Neuron (in vitro differentiated cells): ENCODE data around the gene SNRPA.
A peak's percentile ranks its signal among the peaks of the same experiment; 100 is the strongest.

ENCODE experiments used
- H2AFZ ChIP-seq: one replicate; pipeline ENCODE4 v1.6.1; 2013; ENCODE audit warnings: low read depth, mild to moderate bottlenecking, inconsistent platforms, low read length, moderate library complexity
- H3K27me3 ChIP-seq: one replicate; pipeline ENCODE4 v1.6.1; 2013; ENCODE audit warnings: low read length; ENCODE audit not compliant: insufficient read depth
- H3K36me3 ChIP-seq: one replicate; pipeline ENCODE4 v1.6.1; 2013; ENCODE audit warnings: low read length; ENCODE audit not compliant: insufficient read depth
- H3K4me1 ChIP-seq: one replicate; pipeline ENCODE4 v1.6.1; 2013; ENCODE audit warnings: low read length; ENCODE audit not compliant: insufficient read depth
- H3K4me3 ChIP-seq: 2 replicates; pipeline ENCODE4 v1.5.1; 2013; ENCODE audit warnings: mild to moderate bottlenecking, low read length, moderate library complexity
- H3K9me3 ChIP-seq: one replicate; pipeline ENCODE4 v1.6.1; 2013; ENCODE audit warnings: low read length

Gene SNRPA

GRCh38 chr19:40750874-40751537 lies at the start of gene SNRPA:
TSS of gene SNRPA (plus strand) at chr19:40751203. CDS start at chr19:40751409, 206 bp downstream.
- Histone ChIP-seq H3K4me3 (peak within 1 kb of the TSS; percentile 96), H3K4me1 (peaks cover 18% of the 10 kb centered on the region), H2AFZ (no peak within 1 kb of the TSS), H3K9me3 (no peaks in the 10 kb centered on the region), H3K36me3 (peaks cover 29% of the 10 kb centered on the region), H3K27me3 (no peaks in the 10 kb centered on the region)

- Histone ChIP-seq H2AFZ (no peak overlapping the region), H3K4me3 (no peak overlapping the region), H3K4me1 (no peaks in the 10 kb centered on the region), H3K9me3 (no peaks in the 10 kb centered on the region), H3K27me3 (no peaks in the 10 kb centered on the region), H3K36me3 (peaks cover 64% of the 10 kb centered on the region)
Observed at GRCh38 chr19:40701758-40702157, 49.2 kb upstream of the SNRPA start.

- Histone ChIP-seq H3K36me3 (peaks cover 63% of the 10 kb centered on the region), H3K27me3 (no peaks in the 10 kb centered on the region), H3K4me3 (no peak overlapping the region), H3K9me3 (no peaks in the 10 kb centered on the region), H3K4me1 (no peaks in the 10 kb centered on the region), H2AFZ (no peak overlapping the region)
Observed at GRCh38 chr19:40702337-40703012, 48.5 kb upstream of the SNRPA start.

- Histone ChIP-seq H3K27me3 (no peaks in the 10 kb centered on the region), H3K4me3 (no peak overlapping the region), H3K4me1 (no peaks in the 10 kb centered on the region), H3K9me3 (no peaks in the 10 kb centered on the region), H3K36me3 (peaks cover 63% of the 10 kb centered on the region), H2AFZ (no peak overlapping the region)
Observed at GRCh38 chr19:40703029-40703755, 47.8 kb upstream of the SNRPA start.

GRCh38 chr19:40704491-40705361 lies 46.3 kb upstream of the SNRPA start:
- H3K4me1 ChIP-seq: no peaks in the 10 kb centered on the region
- no peaks in the 10 kb centered on the region for H3K9me3 ChIP-seq
- no peak overlapping the region for H2AFZ ChIP-seq
- no peak overlapping the region for H3K4me3 ChIP-seq
- H3K36me3 ChIP-seq: peaks cover 73% of the 10 kb centered on the region
- no peaks in the 10 kb centered on the region for H3K27me3 ChIP-seq

GRCh38 chr19:40705362-40705651 lies 45.7 kb upstream of the SNRPA start:
- Histone ChIP-seq H3K4me1 (no peaks in the 10 kb centered on the region), H3K4me3 (no peak overlapping the region), H3K36me3 (peaks cover 72% of the 10 kb centered on the region), H2AFZ (no peak overlapping the region), H3K9me3 (no peaks in the 10 kb centered on the region), H3K27me3 (no peaks in the 10 kb centered on the region)

- Histone ChIP-seq H3K9me3 (no peaks in the 10 kb centered on the region), H3K27me3 (no peaks in the 10 kb centered on the region), H3K4me1 (no peaks in the 10 kb centered on the region), H2AFZ (no peak overlapping the region), H3K36me3 (peaks cover 70% of the 10 kb centered on the region), H3K4me3 (no peak overlapping the region)
Observed at GRCh38 chr19:40705950-40706619, 44.9 kb upstream of the SNRPA start.

- no peaks in the 10 kb centered on the region for H3K4me1 ChIP-seq
- no peaks in the 10 kb centered on the region for H3K9me3 ChIP-seq
- no peaks in the 10 kb centered on the region for H3K27me3 ChIP-seq
- H3K4me3 ChIP-seq: no peak overlapping the region
- H3K36me3 ChIP-seq: peaks cover 59% of the 10 kb centered on the region
- no peak overlapping the region for H2AFZ ChIP-seq
Observed at GRCh38 chr19:40707615-40708014, 43.4 kb upstream of the SNRPA start.

GRCh38 chr19:40709817-40710216 lies 41.2 kb upstream of the SNRPA start:
- H3K4me1 ChIP-seq: peaks cover 6% of the 10 kb centered on the region
- no peak overlapping the region for H2AFZ ChIP-seq
- H3K4me3 ChIP-seq: no peak overlapping the region
- H3K27me3 ChIP-seq: no peaks in the 10 kb centered on the region
- peaks cover 44% of the 10 kb centered on the region for H3K36me3 ChIP-seq
- H3K9me3 ChIP-seq: no peaks in the 10 kb centered on the region

GRCh38 chr19:40713939-40714338 lies 37.1 kb upstream of the SNRPA start:
- Histone ChIP-seq H3K4me1 (peaks cover 34% of the 10 kb centered on the region), H3K36me3 (peaks cover 19% of the 10 kb centered on the region), H3K4me3 (no peak overlapping the region), H2AFZ (no peak overlapping the region), H3K9me3 (no peaks in the 10 kb centered on the region), H3K27me3 (no peaks in the 10 kb centered on the region)

- peak overlapping the region; percentile 0 for H2AFZ ChIP-seq
- no peaks in the 10 kb centered on the region for H3K27me3 ChIP-seq
- H3K36me3 ChIP-seq: peaks cover 14% of the 10 kb centered on the region
- H3K4me1 ChIP-seq: peaks cover 41% of the 10 kb centered on the region
- H3K4me3 ChIP-seq: peak overlapping the region; percentile 83
- H3K9me3 ChIP-seq: no peaks in the 10 kb centered on the region
Observed at GRCh38 chr19:40714441-40715299, 36.3 kb upstream of the SNRPA start.

- peak overlapping the region; percentile 83 for H3K4me3 ChIP-seq
- peaks cover 4% of the 10 kb centered on the region for H3K36me3 ChIP-seq
- H3K4me1 ChIP-seq: peaks cover 43% of the 10 kb centered on the region
- H3K27me3 ChIP-seq: no peaks in the 10 kb centered on the region
- H2AFZ ChIP-seq: peak overlapping the region; percentile 55
- no peaks in the 10 kb centered on the region for H3K9me3 ChIP-seq
Observed at GRCh38 chr19:40716031-40716481, 34.9 kb upstream of the SNRPA start.
